H1 (cell line): ENCODE data around the gene ZBTB38. TPM values are rescaled to one million over a fixed set of nuclear protein-coding genes. Genes with fewer than 3 reads are reported as not detected.

Experiments
- CTCF ChIA-PET: fragments of 300-600 bp; sonication (Branson Sonifier 250); formaldehyde crosslinking; loops from one replicate; lab custom pipeline; 2021; ENCODE audit not compliant: partially characterized antibody; lab: Charles Lee
- POLR2A ChIA-PET: fragments of 300-600 bp; sonication (Branson Sonifier 250); formaldehyde crosslinking; loops from one replicate; lab custom pipeline; 2021; ENCODE audit warnings: inconsistent platforms; ENCODE audit not compliant: partially characterized antibody; lab: Charles Lee
- DNase-seq, 2 experiments: peaks; one replicate each; pipeline versions ENCODE4 v3.0.0 to v3.0.0-alpha.2; 2010 to 2022; ENCODE audit warnings: low spot score in 2 of 2, low read depth in 1 of 2, mixed read lengths in 1 of 2
- FAIRE-seq: peaks from 2 replicates; lab custom pipeline; 2011; peaks lifted over from hg19 to GRCh38; lab: Jason Lieb, UNC
- H2AFZ ChIP-seq: 2 replicates; pipeline ENCODE4 v1.8.1; 2012; ENCODE audit warnings: low read length, inconsistent platforms
- H2AK5ac ChIP-seq: 2 replicates; pipeline ENCODE4 v1.6.1; 2013; ENCODE audit warnings: low read depth, low read length
- H2BK120ac ChIP-seq: replicated peaks from 2 replicates; pipeline ENCODE3; 2013; ENCODE audit warnings: low read depth, low read length, inconsistent platforms
- H2BK12ac ChIP-seq: 2 replicates; pipeline ENCODE4 v1.6.1; 2013; ENCODE audit warnings: low read depth, low read length
- H2BK15ac ChIP-seq: 2 replicates; pipeline ENCODE4 v1.6.1; 2013; ENCODE audit warnings: low read length
- H2BK20ac ChIP-seq: 2 replicates; pipeline ENCODE4 v1.6.1; 2013; ENCODE audit warnings: low read length
- H2BK5ac ChIP-seq: 2 replicates; pipeline ENCODE4 v1.6.1; 2013; ENCODE audit warnings: low read depth, low read length
- H3K14ac ChIP-seq: 2 replicates; pipeline ENCODE4 v1.6.1; 2013; ENCODE audit warnings: inconsistent platforms; ENCODE audit not compliant: insufficient read length
- H3K18ac ChIP-seq: 2 replicates; pipeline ENCODE4 v1.6.1; 2013; ENCODE audit warnings: low read length; ENCODE audit errors: extremely low read depth
- H3K23ac ChIP-seq: 2 replicates; pipeline ENCODE4 v1.6.1; 2013; ENCODE audit warnings: inconsistent platforms; ENCODE audit not compliant: insufficient read length
- H3K23me2 ChIP-seq: 2 replicates; pipeline ENCODE4 v1.6.1; 2013; ENCODE audit warnings: low read depth, low read length
- H3K27ac ChIP-seq: 2 replicates; pipeline ENCODE4 v1.6.1; 2011; ENCODE audit warnings: low read depth, low read length, inconsistent platforms
- H3K27me3 ChIP-seq, 4 experiments: replicated peaks in 1 of 4; 1 replicate in 1 of 4; 2 replicates in 3 of 4; pipeline versions ENCODE4 v1.6.1 to v1.8.1; 2011 to 2013; ENCODE audit warnings: low read length in 3 of 4, mild to moderate bottlenecking in 3 of 4, inconsistent platforms in 2 of 4, mixed read lengths in 2 of 4, moderate library complexity in 1 of 4; ENCODE audit not compliant: control insufficient read depth in 3 of 4, insufficient read depth in 3 of 4; ENCODE audit errors: extremely low read depth in 1 of 4
- H3K36me3 ChIP-seq, 4 experiments: 2 replicates each; pipeline versions ENCODE4 v1.6.1 to v1.8.1; 2011 to 2013; ENCODE audit warnings: mild to moderate bottlenecking in 4 of 4, low read length in 3 of 4, moderate library complexity in 2 of 4, control low read depth in 1 of 4, inconsistent platforms in 1 of 4; ENCODE audit not compliant: insufficient read depth in 4 of 4, control insufficient read depth in 2 of 4
- H3K4ac ChIP-seq: replicated peaks from 2 replicates; pipeline ENCODE3; 2013; ENCODE audit warnings: low read length, low read depth, mixed read lengths, inconsistent platforms; ENCODE audit not compliant: insufficient read length
- H3K4me1 ChIP-seq, 4 experiments: replicated peaks in 1 of 4; 1 replicate in 1 of 4; 2 replicates in 3 of 4; pipeline versions ENCODE4 v1.6.1 to v1.8.1; 2011 to 2013; ENCODE audit warnings: low read length in 3 of 4, inconsistent platforms in 2 of 4, mixed read lengths in 1 of 4; ENCODE audit not compliant: insufficient read depth in 4 of 4, control insufficient read depth in 3 of 4
- H3K4me2 ChIP-seq, 2 experiments: 2 replicates each; pipeline versions ENCODE4 v1.6.1 to v1.8.1; 2011 to 2013; ENCODE audit warnings: low read depth in 2 of 2, low read length in 2 of 2, control low read depth in 1 of 2, inconsistent platforms in 1 of 2, mild to moderate bottlenecking in 1 of 2; ENCODE audit not compliant: insufficient read depth in 1 of 2
- H3K4me3 ChIP-seq, 4 experiments: fragments of 200-600, 300-600 bp in 1 of 4; sonication (generic), shearing (Covaris generic), sonication (Bioruptor Twin) in 1 of 4; 2 replicates each; pipeline versions ENCODE4 v1.5.1 to v1.8.1; 2011 to 2016; ENCODE audit warnings: low read length in 4 of 4, low read depth in 3 of 4, control low read depth in 2 of 4, inconsistent platforms in 2 of 4, mild to moderate bottlenecking in 2 of 4, mixed read lengths in 1 of 4, moderate library complexity in 1 of 4; ENCODE audit not compliant: insufficient read depth in 2 of 4; ENCODE audit errors: extremely low read depth in 1 of 4
- H3K56ac ChIP-seq: replicated peaks from 2 replicates; pipeline ENCODE3; 2013; ENCODE audit warnings: low read depth, mild to moderate bottlenecking, mixed read lengths, low read length, inconsistent platforms; ENCODE audit not compliant: insufficient read length
- H3K79me1 ChIP-seq: 2 replicates; pipeline ENCODE4 v1.6.1; 2013; ENCODE audit warnings: low read depth, low read length, control low read depth
- H3K79me2 ChIP-seq, 2 experiments: 2 replicates each; pipeline versions ENCODE4 v1.6.1 to v1.8.1; 2012 to 2013; ENCODE audit warnings: low read length in 2 of 2, mild to moderate bottlenecking in 2 of 2, inconsistent platforms in 1 of 2; ENCODE audit not compliant: insufficient read depth in 2 of 2, control insufficient read depth in 1 of 2
- H3K9ac ChIP-seq, 4 experiments: replicated peaks in 1 of 4; 1 replicate in 1 of 4; 2 replicates in 3 of 4; pipeline versions ENCODE4 v1.6.1 to v1.8.1; 2011 to 2013; ENCODE audit warnings: low read depth in 3 of 4, low read length in 3 of 4, control low read depth in 2 of 4, mild to moderate bottlenecking in 2 of 4, moderate library complexity in 2 of 4, inconsistent platforms in 1 of 4; ENCODE audit errors: extremely low read depth in 1 of 4
- H3K9me3 ChIP-seq, 2 experiments: 2 replicates each; pipeline versions ENCODE4 v1.6.1 to v1.8.1; 2012 to 2013; ENCODE audit warnings: mild to moderate bottlenecking in 2 of 2, moderate library complexity in 2 of 2, control low read depth in 1 of 2, inconsistent platforms in 1 of 2, low read depth in 1 of 2, low read length in 1 of 2, mixed read lengths in 1 of 2; ENCODE audit not compliant: insufficient read depth in 2 of 2
- H4K20me1 ChIP-seq, 2 experiments: replicated peaks in 1 of 2; 2 replicates each; pipeline versions ENCODE3 to v1.8.1; 2011 to 2013; ENCODE audit warnings: inconsistent platforms in 2 of 2, low read length in 2 of 2, mild to moderate bottlenecking in 1 of 2; ENCODE audit not compliant: insufficient read depth in 2 of 2, control insufficient read depth in 1 of 2
- H4K5ac ChIP-seq: 2 replicates; pipeline ENCODE4 v1.6.1; 2013; ENCODE audit warnings: low read length, low read depth, mixed read lengths, inconsistent platforms; ENCODE audit not compliant: insufficient read length
- H4K8ac ChIP-seq: 2 replicates; pipeline ENCODE4 v1.8.0; 2013; ENCODE audit warnings: mild to moderate bottlenecking, moderate library complexity, low read length, inconsistent platforms; ENCODE audit not compliant: insufficient read depth; ENCODE audit errors: extremely low read depth
- H4K91ac ChIP-seq: replicated peaks from 2 replicates; pipeline ENCODE3; 2013; ENCODE audit warnings: low read length, mixed read lengths, inconsistent platforms; ENCODE audit not compliant: insufficient read length
- ASH2L ChIP-seq: fragments of 200-600, 300-600 bp; sonication (generic); IDR thresholded peaks from one replicate; pipeline ENCODE4 v1.7.1; 2017; ENCODE audit warnings: low read length
- BACH1 ChIP-seq: IDR thresholded peaks from 2 replicates; pipeline ENCODE4 v1.6.1; 2012; ENCODE audit warnings: low read length, improper control_type of control experiment
- GTF2F1 ChIP-seq: IDR thresholded peaks from 2 replicates; pipeline ENCODE4 v1.6.1; 2012; ENCODE audit warnings: low read depth, low read length, improper control_type of control experiment, borderline replicate concordance
- POU5F1 ChIP-seq: IDR thresholded peaks from 2 replicates; pipeline ENCODE4 v1.6.1; 2011; ENCODE audit warnings: low read depth, mild to moderate bottlenecking, low read length, moderate library complexity
- RAD21 ChIP-seq, 2 experiments: IDR thresholded peaks in 1 of 2; conservative IDR thresholded peaks in 1 of 2; 2 replicates each; pipeline ENCODE4 v1.6.1; 2011; ENCODE audit warnings: low read depth in 2 of 2, low read length in 2 of 2, improper control_type of control experiment in 1 of 2, inconsistent platforms in 1 of 2, mild to moderate bottlenecking in 1 of 2, moderate library complexity in 1 of 2
- RFX5 ChIP-seq: IDR thresholded peaks from 2 replicates; pipeline ENCODE4 v1.6.1; 2011; ENCODE audit warnings: low read depth, low read length, improper control_type of control experiment, borderline replicate concordance
- SAP30 ChIP-seq: fragments of 300-600 bp; sonication (generic); IDR thresholded peaks from 2 replicates; pipeline ENCODE4 v1.7.1; 2012; ENCODE audit warnings: low read length, moderate library complexity, mild to moderate bottlenecking, inconsistent platforms; ENCODE audit not compliant: insufficient read depth, insufficient replicate concordance
- SIRT6 ChIP-seq: IDR thresholded peaks from one replicate; pipeline ENCODE4 v1.7.1; 2012; ENCODE audit warnings: low read length, inconsistent platforms
- WGBS, 2 experiments: shearing (Covaris generic) in 1 of 2; methylation state at CpG; one replicate each; pipeline versions ENCODE4 v1.1.6 to v1.1.7; 2013 to 2015; ENCODE audit warnings: low lambda C conversion rate in 2 of 2, mixed read lengths in 2 of 2, inconsistent platforms in 1 of 2, low coverage in 1 of 2, missing lambda C conversion rate in 1 of 2; ENCODE audit not compliant: insufficient replicate concordance in 2 of 2, insufficient coverage in 1 of 2, insufficient read length in 1 of 2; ENCODE audit errors: extremely low coverage in 1 of 2, missing lambda C conversion rate in 1 of 2; 5-methylcytosine and 5-hydroxymethylcytosine counted together
- polyA plus RNA-seq, 7 experiments: library from polyadenylated mRNA; depleted of rRNA in 3 of 7; stranded (reverse) in 5 of 7; unstranded in 2 of 7; fragments of >200 nt in 5 of 7; fragments of 200-250 nt in 2 of 7; gene quantifications; 1 replicate in 5 of 7; 2 replicates in 1 of 7; 4 replicates in 1 of 7; pipeline versions ENCODE4 v1.2.1 to v1.2.3, GENCODE V29; 2011 to 2013; ENCODE audit warnings: missing spikeins in 2 of 7, mixed read lengths in 2 of 7
- total RNA-seq: library from RNA; stranded (reverse); fragmentation: NEBNext Ultra II Directional; extraction: Animal tissue kit (Norgen Biotek cat#: 25700); gene quantifications from 2 replicates; pipeline ENCODE4 v1.2.1, GENCODE V29; 2021
- TF ChIP-seq, protein P1 (sequence below), 3 experiments: IDR thresholded peaks; 1 replicate in 2 of 3; 2 replicates in 1 of 3; pipeline versions ENCODE4 v1.5.1 to v1.6.1; 2011; ENCODE audit warnings: low read length in 3 of 3, mild to moderate bottlenecking in 3 of 3, inconsistent platforms in 2 of 3, low read depth in 1 of 3, moderate library complexity in 1 of 3; ENCODE audit not compliant: insufficient read depth in 1 of 3; ENCODE audit errors: control extremely low read depth in 1 of 3
- TF ChIP-seq, protein P2 (sequence below): IDR thresholded peaks from 2 replicates; pipeline ENCODE4 v1.6.1; 2011; ENCODE audit warnings: low read length, improper control_type of control experiment

The ZBTB38 gene
- total and polyA plus RNA-seq, 2 of the 8 experiments (the other 6 are each of a cell fraction or from before 2014, with no cell fraction given), result 4.4 to 10.5 TPM

DNA sequence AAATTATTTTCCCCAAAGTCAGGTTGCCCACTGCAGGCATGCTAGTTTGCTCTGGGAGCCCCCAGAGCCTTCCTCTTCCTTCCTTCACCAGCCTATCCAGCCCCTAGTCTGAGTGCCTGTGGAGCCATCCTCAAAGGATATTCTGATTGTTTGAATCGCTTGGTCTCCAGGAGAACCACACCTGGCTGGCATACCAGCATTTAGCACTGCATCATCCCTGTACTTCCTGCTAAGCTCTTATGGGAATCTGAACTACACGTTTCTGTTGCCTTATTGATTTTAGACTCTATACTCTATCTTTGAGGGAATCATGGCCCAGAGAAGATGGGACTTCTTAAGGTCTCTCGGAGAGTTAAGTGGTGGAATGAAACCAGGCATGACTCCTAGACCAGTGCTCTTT is 26.3 kb downstream of the ZBTB38 start:
- DNase-seq (no peak), FAIRE-seq (no peak)
- no peaks in the 10 kb centered on the region for H3K9me3 ChIP-seq
- no peak overlapping the region; the same call in 1 of the 2 replicates for H2BK20ac ChIP-seq
- peaks cover 6 to 19% (median 10%) of the 10 kb centered on the region in 4 experiments; a peak in 6 of 7 replicates for H3K4me1 ChIP-seq
- no peak overlapping the region for H3K4ac ChIP-seq
- H4K5ac ChIP-seq, result no peak overlapping the region
- no peak overlapping the region for H3K56ac ChIP-seq
- H3K23ac ChIP-seq, result no peak overlapping the region
- no peaks in the 10 kb centered on the region; the same call in 1 of the 2 replicates for H3K23me2 ChIP-seq
- ChIA-PET POLR2A (no interaction called here), CTCF (interaction anchor here (0.7 to 1.0 kb wide), 2 partner anchors 34 to 423 kb away, joined by 3 to 4 read pairs; no protein-coding TSS in a partner anchor)
- no peaks in the 10 kb centered on the region for H3K36me3 ChIP-seq
- no peak overlapping the region for H4K8ac ChIP-seq
- no peaks in the 10 kb centered on the region for H4K20me1 ChIP-seq
- H3K27me3 ChIP-seq, result no peaks in the 10 kb centered on the region
- no peak overlapping the region; the same call in 1 of the 2 replicates for H2BK12ac ChIP-seq
- H2BK15ac ChIP-seq, result no peak overlapping the region
- H2AFZ ChIP-seq, result no peak overlapping the region
- H2BK120ac ChIP-seq, result no peak overlapping the region
- H3K4me3 ChIP-seq, result no peak overlapping the region
- H3K18ac ChIP-seq, result no peak overlapping the region
- no peaks in the 10 kb centered on the region for H3K79me2 ChIP-seq
- H3K9ac ChIP-seq, result no peak overlapping the region
- no peaks in the 10 kb centered on the region for H3K79me1 ChIP-seq
- no peak overlapping the region for H3K27ac ChIP-seq
- H3K14ac ChIP-seq, result no peak overlapping the region
- H2BK5ac ChIP-seq, result no peak overlapping the region
- WGBS, 2 experiments, result 91% methylated on average over 3 of the region's 3 CpGs; no CpG with 5 or more reads in 1 of the 2 experiments
- no peak overlapping the region; a peak in 1 of 4 replicates for H3K4me2 ChIP-seq
- no peak overlapping the region for H2AK5ac ChIP-seq
- H4K91ac ChIP-seq, result no peak overlapping the region
- no peak for TF ChIP-seq BACH1
- no peak for TF ChIP-seq POU5F1
- no peak for TF ChIP-seq ASH2L
- TF ChIP-seq, protein P1, sequence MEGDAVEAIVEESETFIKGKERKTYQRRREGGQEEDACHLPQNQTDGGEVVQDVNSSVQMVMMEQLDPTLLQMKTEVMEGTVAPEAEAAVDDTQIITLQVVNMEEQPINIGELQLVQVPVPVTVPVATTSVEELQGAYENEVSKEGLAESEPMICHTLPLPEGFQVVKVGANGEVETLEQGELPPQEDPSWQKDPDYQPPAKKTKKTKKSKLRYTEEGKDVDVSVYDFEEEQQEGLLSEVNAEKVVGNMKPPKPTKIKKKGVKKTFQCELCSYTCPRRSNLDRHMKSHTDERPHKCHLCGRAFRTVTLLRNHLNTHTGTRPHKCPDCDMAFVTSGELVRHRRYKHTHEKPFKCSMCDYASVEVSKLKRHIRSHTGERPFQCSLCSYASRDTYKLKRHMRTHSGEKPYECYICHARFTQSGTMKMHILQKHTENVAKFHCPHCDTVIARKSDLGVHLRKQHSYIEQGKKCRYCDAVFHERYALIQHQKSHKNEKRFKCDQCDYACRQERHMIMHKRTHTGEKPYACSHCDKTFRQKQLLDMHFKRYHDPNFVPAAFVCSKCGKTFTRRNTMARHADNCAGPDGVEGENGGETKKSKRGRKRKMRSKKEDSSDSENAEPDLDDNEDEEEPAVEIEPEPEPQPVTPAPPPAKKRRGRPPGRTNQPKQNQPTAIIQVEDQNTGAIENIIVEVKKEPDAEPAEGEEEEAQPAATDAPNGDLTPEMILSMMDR (IDR thresholded peaks at IDR 0.05; ENCODE audit: control extremely low read depth in 1 of 3, insufficient read depth in 1 of 3, low read depth in 1 of 3, low read length in 3 of 3), result no peak
- no peak for TF ChIP-seq GTF2F1
- TF ChIP-seq RFX5, result no peak
- TF ChIP-seq RAD21 (IDR thresholded peaks at IDR 0.05 in 1 of 2, conservative IDR thresholded peaks at IDR 0.05 in 1 of 2; ENCODE audit: low read depth in 2 of 2, low read length in 2 of 2), result no peak
- TF ChIP-seq, protein P2, sequence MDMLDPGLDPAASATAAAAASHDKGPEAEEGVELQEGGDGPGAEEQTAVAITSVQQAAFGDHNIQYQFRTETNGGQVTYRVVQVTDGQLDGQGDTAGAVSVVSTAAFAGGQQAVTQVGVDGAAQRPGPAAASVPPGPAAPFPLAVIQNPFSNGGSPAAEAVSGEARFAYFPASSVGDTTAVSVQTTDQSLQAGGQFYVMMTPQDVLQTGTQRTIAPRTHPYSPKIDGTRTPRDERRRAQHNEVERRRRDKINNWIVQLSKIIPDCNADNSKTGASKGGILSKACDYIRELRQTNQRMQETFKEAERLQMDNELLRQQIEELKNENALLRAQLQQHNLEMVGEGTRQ, result no peak
- no peak for TF ChIP-seq SAP30
- no peak for TF ChIP-seq SIRT6
